ENCODE measurements around the gene TBC1D2B. TPM values are rescaled to one million over a fixed set of nuclear protein-coding genes. Genes with fewer than 3 reads are reported as not detected.

TBC1D2B gene
- total RNA-seq, 1 experiment from 2014 or later: 17.6 TPM

GRCh38 chr15:78063217-78063616, 14.3 kb downstream of the TBC1D2B start:
- no peak for DNase-seq
- H2AFZ ChIP-seq (ENCODE audit: low read length): no peak overlapping the region
- Mint-ChIP-seq H3K9me3 (no peaks in the 10 kb centered on the region), H3K4me1 (peaks cover 10 to 36% of the 10 kb centered on the region in 2 experiments), H3K36me3 (ENCODE audit: insufficient read depth in 1 of 3, low read depth in 3 of 3) (no peaks in the 10 kb centered on the region), H3K27ac (no peak overlapping the region), H3K4me3 (no peak overlapping the region), H3K27me3 (ENCODE audit: low read depth) (no peaks in the 10 kb centered on the region)
- peaks cover 3% of the 10 kb centered on the region; the same call in 1 of the 2 replicates for H3K79me2 ChIP-seq (ENCODE audit: insufficient read depth, low read length)
- H2BK15ac ChIP-seq (ENCODE audit: low read depth, low read length): no peak overlapping the region
- no peak overlapping the region for H2BK12ac ChIP-seq (ENCODE audit: insufficient read length, low read depth, low read length)
- no peaks in the 10 kb centered on the region for H3K23me2 ChIP-seq (ENCODE audit: insufficient read length, low read depth, low read length, poor library complexity, severe bottlenecking)
- H4K20me1 ChIP-seq (ENCODE audit: control insufficient read depth, insufficient read depth, insufficient read length): no peaks in the 10 kb centered on the region
- no peaks in the 10 kb centered on the region for H3K9me3 ChIP-seq (ENCODE audit: control insufficient read depth, low read depth, low read length)
- TF ChIP-seq CTCF (conservative IDR thresholded peaks at IDR 0.05): no peak
- no peak overlapping the region for H3K4me2 ChIP-seq (ENCODE audit: insufficient read depth, insufficient read length, low read length)
- H3K14ac ChIP-seq (ENCODE audit: insufficient read depth, low read length): no peak overlapping the region
- peaks cover 2% of the 10 kb centered on the region for H3K79me1 ChIP-seq (ENCODE audit: insufficient read depth, low read depth, low read length, poor library complexity, severe bottlenecking)
- no peak overlapping the region for H2BK120ac ChIP-seq (ENCODE audit: low read depth, low read length, poor library complexity, severe bottlenecking)
- H3T11ph ChIP-seq (ENCODE audit: low read length): no peak overlapping the region
- H3K27me3 ChIP-seq (ENCODE audit: insufficient read depth, low read length): no peaks in the 10 kb centered on the region
- peaks cover 4% of the 10 kb centered on the region; the same call in 1 of the 2 replicates for H3K4me1 ChIP-seq (ENCODE audit: insufficient read depth, low read length)
- no peak overlapping the region for H3K23ac ChIP-seq (ENCODE audit: insufficient read length, low read depth, low read length)
- no peak overlapping the region for H2BK20ac ChIP-seq (ENCODE audit: low read depth, low read length, poor library complexity, severe bottlenecking)
- H4K8ac ChIP-seq (replicated peaks; ENCODE audit: insufficient read length, low read depth, low read length): no peak overlapping the region
- no peak overlapping the region for H3K27ac ChIP-seq (ENCODE audit: insufficient read length, low read depth, low read length)
- no peak overlapping the region for H4K91ac ChIP-seq (ENCODE audit: insufficient read length, low read depth, low read length)
- no peak overlapping the region for H3K9ac ChIP-seq (ENCODE audit: extremely low read depth, insufficient read length, low read length)
- no peak overlapping the region for H2BK5ac ChIP-seq (ENCODE audit: insufficient read length, low read length)
- no peak overlapping the region for H3K56ac ChIP-seq (ENCODE audit: insufficient read length, low read depth, low read length)
- no peak overlapping the region for H4K5ac ChIP-seq (ENCODE audit: insufficient read length, low read depth, low read length)
- H2AK5ac ChIP-seq (ENCODE audit: insufficient read length, low read length): no peak overlapping the region
- no peak overlapping the region for H3K4ac ChIP-seq (ENCODE audit: low read depth, low read length)
- H3K18ac ChIP-seq (ENCODE audit: insufficient read length, low read depth, low read length): no peak overlapping the region

All from H9 (cell line).